Loucy (cell line): ENCODE results near the gene MEGF6.

Experiments
- H2AFZ ChIP-seq: fragments of 200-600 bp; sonication (generic); 2 replicates; pipeline ENCODE4 v1.6.0; 2016; ENCODE audit warnings: antibody characterized with exemption, mild to moderate bottlenecking, low read length, moderate library complexity
- H3F3A ChIP-seq: fragments of 200-600 bp; 2 replicates; pipeline ENCODE4 v1.6.0; 2016; ENCODE audit warnings: antibody characterized with exemption, low read depth, mild to moderate bottlenecking
- H3K27me3 ChIP-seq: fragments of 200-600 bp; sonication (generic); 2 replicates; pipeline ENCODE4 v1.6.1; 2014; ENCODE audit warnings: low read length, mild to moderate bottlenecking; ENCODE audit not compliant: insufficient read depth, poor library complexity, severe bottlenecking
- H3K36me3 ChIP-seq: fragments of 200-600 bp; sonication (generic); 2 replicates; pipeline ENCODE4 v1.6.1; 2016; ENCODE audit warnings: low read length; ENCODE audit not compliant: insufficient read depth
- H3K4me1 ChIP-seq: fragments of 200-600 bp; sonication (generic); 2 replicates; pipeline ENCODE4 v1.5.1; 2014; ENCODE audit warnings: low read length, mild to moderate bottlenecking; ENCODE audit not compliant: insufficient read depth, poor library complexity, severe bottlenecking
- H3K4me2 ChIP-seq: fragments of 200-600 bp; sonication (generic); 2 replicates; pipeline ENCODE4 v1.6.0; 2014; ENCODE audit warnings: antibody characterized with exemption, low read length, low read depth, mild to moderate bottlenecking; ENCODE audit not compliant: poor library complexity, severe bottlenecking
- H3K4me3 ChIP-seq: fragments of 200-600 bp; sonication (generic); 2 replicates; pipeline ENCODE4 v1.5.1; 2014; ENCODE audit warnings: low read length, mild to moderate bottlenecking, mixed read lengths; ENCODE audit not compliant: poor library complexity, severe bottlenecking
- H3K79me2 ChIP-seq: fragments of 200-600 bp; sonication (generic); 2 replicates; pipeline ENCODE4 v1.6.1; 2014; ENCODE audit warnings: low read length; ENCODE audit not compliant: insufficient read depth
- H3K9ac ChIP-seq: fragments of 200-600 bp; sonication (generic); 2 replicates; pipeline ENCODE4 v1.6.0; 2014; ENCODE audit warnings: mild to moderate bottlenecking, low read depth, low read length, moderate library complexity; ENCODE audit not compliant: poor library complexity, severe bottlenecking
- H3K9me2 ChIP-seq: fragments of 200-600 bp; sonication (generic); replicated peaks from 2 replicates; pipeline ENCODE4 v1.6.1; 2016; ENCODE audit warnings: low read depth, low read length, mixed read lengths
- H3K9me3 ChIP-seq: fragments of 200-600 bp; sonication (generic); 2 replicates; pipeline ENCODE4 v1.6.1; 2014; ENCODE audit warnings: mild to moderate bottlenecking, antibody characterized with exemption, low read length, low read depth; ENCODE audit not compliant: insufficient read depth
- H4K20me1 ChIP-seq: fragments of 200-600 bp; sonication (generic); 2 replicates; pipeline ENCODE4 v1.6.0; 2014; ENCODE audit warnings: antibody characterized with exemption, low read length, mild to moderate bottlenecking; ENCODE audit not compliant: insufficient read depth, poor library complexity, severe bottlenecking
- CTCF ChIP-seq: fragments of 200-600 bp; sonication (generic); conservative IDR thresholded peaks from 2 replicates; pipeline ENCODE4 v1.5.1; 2014; ENCODE audit warnings: mild to moderate bottlenecking, antibody characterized with exemption, low read length
- EZH2phosphoT487 ChIP-seq: fragments of 200-600 bp; IDR thresholded peaks from 2 replicates; pipeline ENCODE4 v1.6.1; 2018; ENCODE audit warnings: antibody characterized with exemption, mild to moderate bottlenecking, moderate library complexity, borderline replicate concordance

The MEGF6 gene

DNA sequence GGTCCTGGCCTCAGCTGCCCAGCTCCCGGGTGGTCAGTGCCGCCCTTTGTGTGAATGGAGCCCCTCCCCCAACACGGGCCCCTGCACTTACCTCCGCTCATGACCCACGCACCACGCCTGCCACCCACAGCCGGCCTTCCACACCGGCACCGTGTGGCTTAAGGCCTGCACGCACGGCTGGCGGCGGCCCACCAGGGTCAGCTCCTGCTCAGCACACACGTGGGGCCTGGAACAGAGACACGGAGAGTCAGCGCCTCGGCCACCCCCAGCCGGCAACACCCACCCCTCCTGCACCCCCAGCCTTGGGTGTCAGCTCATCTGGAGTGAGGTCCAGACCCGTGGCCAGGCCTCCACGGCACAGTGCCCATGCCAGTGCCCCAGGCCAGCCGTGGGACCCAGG lies 8.9 kb downstream of the MEGF6 start:
- no peak overlapping the region for H3K9ac ChIP-seq
- no peaks in the 10 kb centered on the region for H3F3A ChIP-seq
- H3K4me2 ChIP-seq = no peak overlapping the region
- H3K9me2 ChIP-seq = no peaks in the 10 kb centered on the region
- H3K79me2 ChIP-seq = peaks cover 44% of the 10 kb centered on the region; the same call in 1 of the 2 replicates
- no peaks in the 10 kb centered on the region for H3K36me3 ChIP-seq
- no peak overlapping the region for H3K4me3 ChIP-seq
- peaks cover 30% of the 10 kb centered on the region for H3K4me1 ChIP-seq
- H4K20me1 ChIP-seq = no peaks in the 10 kb centered on the region
- no peaks in the 10 kb centered on the region for H3K9me3 ChIP-seq
- TF ChIP-seq CTCF (no peak), EZH2phosphoT487 (no peak)
- H2AFZ ChIP-seq = no peak overlapping the region
- H3K27me3 ChIP-seq = no peaks in the 10 kb centered on the region

GRCh38 chr1:3601743-3602142 lies 9.6 kb downstream of the MEGF6 start:
- H3K4me3 ChIP-seq = no peak overlapping the region
- no peaks in the 10 kb centered on the region for H3F3A ChIP-seq
- H2AFZ ChIP-seq = no peak overlapping the region
- no peak overlapping the region for H3K9ac ChIP-seq
- H3K36me3 ChIP-seq = no peaks in the 10 kb centered on the region
- no peaks in the 10 kb centered on the region for H3K9me2 ChIP-seq
- H3K4me2 ChIP-seq = no peak overlapping the region
- H3K4me1 ChIP-seq = peaks cover 37% of the 10 kb centered on the region
- no peaks in the 10 kb centered on the region for H3K27me3 ChIP-seq
- no peaks in the 10 kb centered on the region for H4K20me1 ChIP-seq
- no peak for TF ChIP-seq CTCF
- TF ChIP-seq EZH2phosphoT487 = no peak
- H3K79me2 ChIP-seq = peaks cover 38% of the 10 kb centered on the region; the same call in 1 of the 2 replicates
- no peaks in the 10 kb centered on the region for H3K9me3 ChIP-seq

- TF ChIP-seq CTCF (no peak), EZH2phosphoT487 (no peak)
- H3K4me2 ChIP-seq = peak overlapping the region; percentile 54
- H3K79me2 ChIP-seq = peaks cover 26% of the 10 kb centered on the region; the same call in 1 of the 2 replicates
- no peaks in the 10 kb centered on the region for H3K9me3 ChIP-seq
- no peak overlapping the region for H2AFZ ChIP-seq
- H3K36me3 ChIP-seq = no peaks in the 10 kb centered on the region
- H3K4me3 ChIP-seq = no peak overlapping the region
- peak overlapping the region; percentile 72 for H3K9ac ChIP-seq
- H4K20me1 ChIP-seq = no peaks in the 10 kb centered on the region
- H3K27me3 ChIP-seq = no peaks in the 10 kb centered on the region
- H3F3A ChIP-seq = no peaks in the 10 kb centered on the region
- no peaks in the 10 kb centered on the region for H3K9me2 ChIP-seq
- H3K4me1 ChIP-seq = peaks cover 38% of the 10 kb centered on the region
These were observed 11.0 kb downstream of the MEGF6 start for GRCh38 chr1:3600354-3600753.
